MM.1S (cell line): ENCODE data around the gene VSIG10L.

Experiments
- DNase-seq: peaks from one replicate; pipeline ENCODE4 v3.0.0-alpha.2; 2015
- H2AFZ ChIP-seq: fragments of 300-600 bp; sonication (generic); 2 replicates; pipeline ENCODE4 v1.6.0; 2016; ENCODE audit warnings: antibody characterized with exemption, low read length
- H3F3A ChIP-seq: fragments of 300-600 bp; sonication (generic); 2 replicates; pipeline ENCODE4 v1.6.1; 2016; ENCODE audit warnings: mild to moderate bottlenecking, antibody characterized with exemption, low read length, moderate library complexity, mixed read lengths; ENCODE audit not compliant: insufficient read depth
- H3K27ac ChIP-seq: fragments of 300-600 bp; sonication (generic); 2 replicates; pipeline ENCODE4 v1.5.1; 2016; ENCODE audit warnings: mild to moderate bottlenecking, low read length
- H3K27me3 ChIP-seq: fragments of 300-600 bp; sonication (generic); replicated peaks from 2 replicates; pipeline ENCODE4 v1.6.0; 2016; ENCODE audit warnings: low read length; ENCODE audit not compliant: insufficient read depth
- H3K36me3 ChIP-seq: fragments of 300-600 bp; sonication (generic); replicated peaks from 2 replicates; pipeline ENCODE4 v1.6.1; 2016; ENCODE audit warnings: mild to moderate bottlenecking, low read length, mixed read lengths; ENCODE audit not compliant: insufficient read depth
- H3K4me1 ChIP-seq: fragments of 300-600 bp; sonication (generic); 2 replicates; pipeline ENCODE4 v1.6.1; 2016; ENCODE audit warnings: low read length, mixed read lengths
- H3K4me2 ChIP-seq: fragments of 300-600 bp; sonication (generic); 2 replicates; pipeline ENCODE4 v1.6.0; 2016; ENCODE audit warnings: low read depth, low read length
- H3K4me3 ChIP-seq: fragments of 300-600 bp; sonication (generic); 2 replicates; pipeline ENCODE4 v1.5.1; 2016; ENCODE audit warnings: low read length, mixed read lengths
- H3K79me2 ChIP-seq: fragments of 300-600 bp; sonication (generic); 2 replicates; pipeline ENCODE4 v1.6.1; 2016; ENCODE audit warnings: mixed run types, low read length, mixed read lengths
- H3K9ac ChIP-seq: fragments of 300-600 bp; sonication (generic); 2 replicates; pipeline ENCODE4 v1.6.1; 2016; ENCODE audit warnings: low read length, mixed read lengths
- H3K9me2 ChIP-seq: fragments of 300-600 bp; sonication (generic); replicated peaks from 2 replicates; pipeline ENCODE4 v1.6.1; 2016; ENCODE audit warnings: mild to moderate bottlenecking, low read length, mixed read lengths; ENCODE audit not compliant: insufficient read depth
- H3K9me3 ChIP-seq: fragments of 300-600 bp; sonication (generic); replicated peaks from 2 replicates; pipeline ENCODE4 v1.6.1; 2016; ENCODE audit warnings: mild to moderate bottlenecking, low read length, mixed read lengths; ENCODE audit not compliant: insufficient read depth
- H4K20me1 ChIP-seq: fragments of 300-600 bp; sonication (generic); 2 replicates; pipeline ENCODE4 v1.6.1; 2016; ENCODE audit warnings: mild to moderate bottlenecking, low read length, moderate library complexity, mixed read lengths; ENCODE audit not compliant: insufficient read depth
- CTCF ChIP-seq: fragments of 300-600 bp; sonication (generic); IDR thresholded peaks from 2 replicates; pipeline ENCODE4 v1.5.1; 2016; ENCODE audit warnings: antibody characterized with exemption, low read length, mixed read lengths
- EZH2 ChIP-seq: fragments of 300-600 bp; sonication (generic); optimal IDR thresholded peaks from 2 replicates; pipeline ENCODE3; 2017; ENCODE audit warnings: low read depth, mild to moderate bottlenecking, antibody characterized with exemption, low read length, mixed read lengths
- EZH2phosphoT487 ChIP-seq: fragments of 300-600 bp; sonication (generic); IDR thresholded peaks from 2 replicates; pipeline ENCODE4 v1.6.1; 2018; ENCODE audit warnings: antibody characterized with exemption, low read length

Gene VSIG10L

GRCh38 chr19:51345076-51345620, 3.2 kb upstream of the VSIG10L start:
- TF ChIP-seq EZH2 (no peak), EZH2phosphoT487 (no peak), CTCF (no peak)
- H3K9me3 ChIP-seq = no peaks in the 10 kb centered on the region
- no peaks in the 10 kb centered on the region for H3K4me1 ChIP-seq
- no peak overlapping the region for H3K4me2 ChIP-seq
- H3K79me2 ChIP-seq = no peaks in the 10 kb centered on the region
- no peaks in the 10 kb centered on the region for H3K36me3 ChIP-seq
- H3K4me3 ChIP-seq = no peak overlapping the region
- no peak overlapping the region for H2AFZ ChIP-seq
- DNase-seq = no peak
- no peaks in the 10 kb centered on the region for H4K20me1 ChIP-seq
- H3K9ac ChIP-seq = no peak overlapping the region
- no peak overlapping the region for H3K27ac ChIP-seq
- no peaks in the 10 kb centered on the region for H3K9me2 ChIP-seq
- no peaks in the 10 kb centered on the region for H3K27me3 ChIP-seq
- no peaks in the 10 kb centered on the region for H3F3A ChIP-seq

DNA sequence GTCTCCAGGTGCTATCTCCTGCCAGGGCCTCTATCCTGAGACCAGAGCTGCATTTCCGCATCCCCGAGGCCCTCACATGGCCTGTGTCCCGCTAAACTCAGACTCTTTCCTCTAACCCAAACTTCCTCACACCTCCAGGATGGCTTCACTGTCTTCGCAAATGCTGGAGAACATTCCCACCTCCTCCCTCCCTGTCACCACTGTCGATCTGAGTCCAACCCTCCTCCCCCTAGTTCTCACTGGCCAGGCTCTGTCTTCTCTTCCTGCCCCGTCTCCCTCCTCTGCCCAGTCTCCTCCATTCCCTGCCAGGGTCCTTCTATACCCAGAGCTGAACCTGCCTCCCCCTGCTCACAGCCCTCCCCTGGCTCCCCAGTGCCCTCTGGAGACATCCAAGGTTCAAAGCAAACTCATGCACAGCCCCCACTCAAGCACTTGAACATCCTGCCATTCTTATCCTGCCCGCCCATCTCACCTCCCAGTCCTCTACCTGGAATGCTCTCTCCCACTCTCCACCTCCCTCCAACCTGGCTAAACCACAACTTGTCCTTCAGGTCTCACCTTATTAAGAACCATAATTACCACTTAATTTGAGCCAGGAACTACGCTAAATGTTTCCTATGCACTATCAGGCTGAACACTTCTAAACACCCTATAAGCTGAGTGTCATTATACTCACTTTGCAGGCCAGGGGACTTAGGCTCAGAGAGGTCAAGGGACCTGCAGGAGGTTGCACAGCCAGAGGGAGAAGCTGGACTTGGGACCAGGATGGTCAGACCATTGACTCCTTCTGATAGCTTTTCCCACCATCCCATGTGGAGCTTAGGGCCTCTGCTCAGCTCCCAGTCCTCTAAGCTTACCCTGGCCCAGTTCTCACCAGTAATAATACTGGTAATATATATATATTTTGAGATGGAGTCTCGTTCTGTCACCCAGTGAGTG, 961 bp upstream of the VSIG10L start:
- no peak for TF ChIP-seq EZH2phosphoT487
- no peak for TF ChIP-seq CTCF
- TF ChIP-seq EZH2 = no peak
- no peaks in the 10 kb centered on the region for H3F3A ChIP-seq
- H3K9me3 ChIP-seq = no peaks in the 10 kb centered on the region
- H3K27me3 ChIP-seq = no peaks in the 10 kb centered on the region
- H3K4me3 ChIP-seq = no peak overlapping the region
- no peaks in the 10 kb centered on the region for H3K4me1 ChIP-seq
- no peak for DNase-seq
- no peak overlapping the region for H3K27ac ChIP-seq
- H3K9ac ChIP-seq = no peak overlapping the region
- H2AFZ ChIP-seq = no peak overlapping the region
- no peaks in the 10 kb centered on the region for H3K9me2 ChIP-seq
- H3K79me2 ChIP-seq = no peaks in the 10 kb centered on the region
- no peak overlapping the region for H3K4me2 ChIP-seq
- no peaks in the 10 kb centered on the region for H3K36me3 ChIP-seq
- no peaks in the 10 kb centered on the region for H4K20me1 ChIP-seq

- no peaks in the 10 kb centered on the region for H3K36me3 ChIP-seq
- no peaks in the 10 kb centered on the region for H4K20me1 ChIP-seq
- H3K4me2 ChIP-seq = no peak overlapping the region
- H3K9me3 ChIP-seq = no peaks in the 10 kb centered on the region
- H3K27ac ChIP-seq = no peak overlapping the region
- no peak for DNase-seq
- no peak for TF ChIP-seq EZH2
- no peak for TF ChIP-seq EZH2phosphoT487
- TF ChIP-seq CTCF = no peak
- H3K4me3 ChIP-seq = no peak overlapping the region
- no peaks in the 10 kb centered on the region for H3K9me2 ChIP-seq
- H3K9ac ChIP-seq = no peak overlapping the region
- no peak overlapping the region for H2AFZ ChIP-seq
- H3F3A ChIP-seq = no peaks in the 10 kb centered on the region
- H3K79me2 ChIP-seq = no peaks in the 10 kb centered on the region
- H3K27me3 ChIP-seq = no peaks in the 10 kb centered on the region
- no peaks in the 10 kb centered on the region for H3K4me1 ChIP-seq
These were observed 873 bp downstream of the VSIG10L start for GRCh38 chr19:51341066-51341465.
